Stimulated activated CD8-positive, alpha-beta memory T cell treated with anti-CD3 and anti-CD28 coated beads, Interleukin-4, amount 100 ng/mL, for 1 hour (primary cell): ENCODE data around the gene CLCN2.

Source experiments
- DNase-seq, 2 donors: peaks; one replicate each; pipeline ENCODE4 v3.0.0-alpha.2; 2020; ENCODE audit warnings: low read depth in 2 of 2, low spot score in 1 of 2

CLCN2 gene

DNA sequence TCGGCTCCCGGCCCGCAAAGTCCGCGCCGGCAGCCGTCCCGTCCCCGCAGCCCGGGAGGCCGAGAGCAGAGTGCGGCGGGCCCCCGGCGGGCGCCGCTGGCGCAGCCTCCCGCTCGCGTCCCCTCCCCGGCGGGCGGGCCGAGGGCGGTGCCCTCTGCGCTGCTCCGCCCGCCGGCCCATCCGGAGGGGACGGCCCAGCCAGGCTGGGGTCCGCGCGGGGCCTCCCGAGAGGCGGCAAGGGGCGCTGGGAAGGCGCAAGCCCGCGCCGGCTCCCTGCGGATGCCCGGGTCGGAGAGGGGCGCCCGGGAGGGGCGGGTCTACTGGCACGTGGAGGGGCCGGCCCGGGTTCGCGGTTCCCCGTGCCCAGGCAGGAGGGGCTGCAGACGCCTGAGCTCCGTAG, at the start of gene CLCN2, which contains the start of gene POLR2H:
CLCN2 (minus strand) TSS at position 74 of the 400 bp plus-strand sequence. CDS start 126 bp downstream, outside the sequence.
POLR2H (plus strand) TSS at position 179 of the 400 bp plus-strand sequence. CDS start 1,783 bp downstream, outside the sequence.
- no peak for DNase-seq

- DNase-seq: no peak
These were observed 48.6 kb upstream of the CLCN2 start for GRCh38 chr3:184409946-184410500.

DNA sequence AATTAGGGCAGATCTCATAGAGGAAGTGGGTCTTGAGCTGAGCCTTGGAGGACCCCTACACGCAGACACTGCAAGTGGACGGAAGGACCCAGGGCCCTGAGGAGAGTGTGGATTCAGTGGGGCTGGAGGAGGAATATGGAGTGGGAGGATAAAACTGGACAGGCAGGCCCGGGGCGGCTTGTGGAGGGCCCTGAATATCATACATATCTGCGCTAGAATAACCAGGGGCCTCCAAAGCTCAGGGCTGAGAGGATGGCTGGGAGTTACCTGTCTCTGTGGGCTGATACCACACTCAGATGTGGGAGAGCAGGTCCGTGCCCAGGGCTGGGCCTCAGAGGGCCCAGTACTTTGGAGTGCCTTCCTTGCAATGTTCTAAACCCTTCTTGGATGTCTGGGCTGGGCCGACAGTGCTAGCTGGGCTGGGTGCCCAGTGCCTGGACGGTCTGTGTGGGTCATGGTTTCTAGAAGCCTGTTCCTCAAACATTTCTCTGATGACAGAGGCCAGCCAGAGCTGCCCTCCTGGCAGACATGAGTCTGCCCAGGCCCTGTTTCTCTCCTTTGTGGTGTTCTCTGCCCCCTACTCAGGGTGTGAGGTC, 48.0 kb upstream of the CLCN2 start:
- no peak for DNase-seq

GRCh38 chr3:184405075-184406030, 43.9 kb upstream of the CLCN2 start:
- no peak for DNase-seq

DNA sequence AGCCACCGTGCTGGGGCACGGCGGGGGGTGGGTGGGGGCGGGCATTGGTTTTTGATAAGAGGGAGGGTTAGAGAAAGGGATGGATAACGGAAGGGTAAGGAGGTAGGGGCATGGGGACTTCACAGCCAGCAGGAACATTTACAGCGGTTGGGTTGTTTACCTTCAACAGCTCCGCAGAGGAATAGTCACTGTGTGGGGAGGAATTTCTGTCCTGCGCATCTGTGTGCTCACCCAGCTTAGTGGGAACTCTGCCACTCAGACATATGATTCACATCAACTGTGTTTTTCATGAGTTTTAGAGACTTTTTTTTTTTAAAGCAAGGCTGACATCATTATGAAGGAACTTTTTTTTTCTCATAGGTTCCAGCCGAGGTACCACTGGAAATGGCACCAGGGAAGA, 38.0 kb upstream of the CLCN2 start:
- DNase-seq: no peak

GRCh38 chr3:184395320-184395660, 33.9 kb upstream of the CLCN2 start:
- no peak for DNase-seq

GRCh38 chr3:184391266-184391665, 29.9 kb upstream of the CLCN2 start:
- DNase-seq: no peak

- DNase-seq: no peak
These were observed 28.6 kb upstream of the CLCN2 start for GRCh38 chr3:184389935-184390528.

DNA sequence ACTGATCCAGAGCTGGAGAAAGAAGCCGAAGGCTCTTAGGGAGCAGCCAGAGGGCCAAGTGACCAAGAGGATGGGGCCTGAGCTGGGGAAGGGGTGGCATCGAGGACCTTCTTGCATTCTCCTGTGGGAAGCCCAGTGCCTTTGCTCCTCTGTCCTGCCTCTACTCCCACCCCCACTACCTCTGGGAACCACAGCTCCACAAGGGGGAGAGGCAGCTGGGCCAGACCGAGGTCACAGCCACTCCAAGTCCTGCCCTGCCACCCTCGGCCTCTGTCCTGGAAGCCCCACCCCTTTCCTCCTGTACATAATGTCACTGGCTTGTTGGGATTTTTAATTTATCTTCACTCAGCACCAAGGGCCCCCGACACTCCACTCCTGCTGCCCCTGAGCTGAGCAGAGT, 28.0 kb upstream of the CLCN2 start:
- no peak for DNase-seq

DNA sequence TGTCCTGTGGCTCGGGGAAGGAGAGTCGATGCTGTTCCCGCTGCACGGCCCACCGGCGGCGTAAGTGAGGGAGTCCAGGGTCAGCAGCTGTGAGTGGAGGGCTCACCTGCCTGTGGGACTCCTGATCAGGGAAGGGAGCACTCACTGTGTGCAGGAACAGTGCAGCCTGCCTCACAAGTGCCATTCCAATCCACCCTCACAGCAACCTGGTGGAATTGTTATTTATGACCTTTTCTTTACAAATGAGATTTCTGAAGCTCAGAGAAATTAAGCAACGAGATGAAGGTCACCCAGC, 27.5 kb upstream of the CLCN2 start:
- no peak for DNase-seq

DNA sequence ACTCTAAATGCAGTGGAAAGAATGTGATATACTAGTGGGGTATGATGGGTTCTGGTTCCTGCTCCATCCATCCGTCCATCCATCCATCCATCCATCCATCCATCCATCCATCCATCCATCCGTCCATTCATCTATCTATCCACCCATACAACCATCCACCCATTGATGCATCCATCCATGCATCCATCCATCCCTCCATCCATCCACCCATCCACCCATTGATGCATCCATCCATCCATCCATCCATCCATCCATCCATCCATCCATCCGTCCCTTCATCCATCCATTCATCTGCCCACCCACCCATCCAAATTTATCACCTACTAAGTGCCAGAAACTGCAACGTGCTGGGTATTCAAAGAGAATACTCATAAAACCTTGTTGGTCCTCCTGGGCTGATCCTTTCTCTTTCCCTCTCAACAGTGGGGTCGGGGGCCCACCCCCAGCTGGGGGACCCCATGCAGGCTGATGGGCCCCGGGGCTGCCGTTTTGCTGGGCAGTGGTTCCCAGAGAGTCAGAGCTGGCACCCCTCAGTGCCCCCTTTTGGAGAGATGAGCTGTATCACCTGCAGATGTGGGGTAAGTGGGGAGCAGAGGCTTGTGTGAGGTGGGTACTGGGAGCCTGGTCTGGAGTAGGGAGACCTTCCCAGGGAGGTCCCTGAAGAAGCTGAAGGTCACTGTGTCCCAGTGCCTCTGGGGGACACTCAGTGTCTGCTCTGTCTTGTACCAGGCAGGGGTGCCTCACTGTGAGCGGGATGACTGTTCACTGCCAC, 26.9 kb upstream of the CLCN2 start:
- DNase-seq: no peak

DNA sequence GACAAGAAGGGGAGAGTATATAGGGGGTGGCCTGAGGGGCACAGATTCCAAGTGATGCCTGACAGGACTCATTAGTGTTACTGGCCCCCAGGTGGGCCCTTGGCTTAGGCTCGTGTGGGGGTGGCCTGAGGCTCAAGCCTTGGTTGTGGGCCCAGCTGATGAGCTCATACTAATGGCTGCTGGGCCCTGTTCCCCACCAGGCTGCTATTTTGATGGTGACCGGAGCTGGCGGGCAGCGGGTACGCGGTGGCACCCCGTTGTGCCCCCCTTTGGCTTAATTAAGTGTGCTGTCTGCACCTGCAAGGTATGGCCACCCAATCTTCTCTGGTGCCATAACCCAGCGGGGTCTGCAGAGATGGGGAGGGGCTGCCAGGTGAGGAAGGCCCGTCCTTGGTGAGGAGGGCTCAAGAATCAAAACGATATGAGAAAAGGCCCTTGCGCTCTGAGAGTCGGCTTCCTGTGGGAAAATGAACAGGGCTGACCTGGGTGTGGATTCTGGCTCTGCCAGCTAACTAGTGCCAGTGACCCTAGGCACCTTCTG, 25.8 kb upstream of the CLCN2 start:
- no peak for DNase-seq

DNA sequence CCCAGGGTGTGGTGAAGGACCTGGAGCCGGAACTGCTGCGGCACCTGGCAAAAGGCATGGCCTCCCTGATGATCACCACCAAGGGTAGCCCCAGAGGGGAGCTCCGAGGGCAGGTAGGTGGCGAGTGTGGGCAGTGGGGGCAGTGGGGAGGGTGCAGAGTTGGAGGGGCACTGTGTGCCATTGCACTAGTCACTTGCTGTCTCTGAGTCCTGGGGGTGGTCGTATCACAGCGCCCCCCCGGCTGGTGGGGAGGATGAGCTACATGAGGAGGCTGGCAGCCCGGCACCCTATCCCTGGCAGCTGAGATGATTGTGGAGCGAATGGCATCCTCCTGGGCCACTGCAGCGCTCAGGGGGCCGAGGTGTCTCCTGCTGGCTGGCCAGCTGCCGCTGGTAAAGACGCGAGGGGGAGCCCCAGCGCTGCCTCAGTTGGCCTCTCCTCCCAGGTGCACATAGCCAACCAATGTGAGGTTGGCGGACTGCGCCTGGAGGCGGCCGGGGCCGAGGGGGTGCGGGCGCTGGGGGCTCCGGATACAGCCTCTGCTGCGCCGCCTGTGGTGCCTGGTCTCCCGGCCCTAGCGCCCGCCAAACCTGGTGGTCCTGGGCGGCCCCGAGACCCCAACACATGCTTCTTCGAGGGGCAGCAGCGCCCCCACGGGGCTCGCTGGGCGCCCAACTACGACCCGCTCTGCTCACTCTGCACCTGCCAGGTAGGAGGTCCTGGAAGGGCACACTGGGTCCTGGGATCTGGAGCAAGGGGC, 24.8 kb upstream of the CLCN2 start:
- no peak for DNase-seq

GRCh38 chr3:184384856-184385422, 23.5 kb upstream of the CLCN2 start:
- no peak for DNase-seq

- no peak for DNase-seq
These were observed 22.9 kb upstream of the CLCN2 start for GRCh38 chr3:184384342-184384741.

GRCh38 chr3:184383033-184383740, 21.8 kb upstream of the CLCN2 start:
- DNase-seq: no peak

DNA sequence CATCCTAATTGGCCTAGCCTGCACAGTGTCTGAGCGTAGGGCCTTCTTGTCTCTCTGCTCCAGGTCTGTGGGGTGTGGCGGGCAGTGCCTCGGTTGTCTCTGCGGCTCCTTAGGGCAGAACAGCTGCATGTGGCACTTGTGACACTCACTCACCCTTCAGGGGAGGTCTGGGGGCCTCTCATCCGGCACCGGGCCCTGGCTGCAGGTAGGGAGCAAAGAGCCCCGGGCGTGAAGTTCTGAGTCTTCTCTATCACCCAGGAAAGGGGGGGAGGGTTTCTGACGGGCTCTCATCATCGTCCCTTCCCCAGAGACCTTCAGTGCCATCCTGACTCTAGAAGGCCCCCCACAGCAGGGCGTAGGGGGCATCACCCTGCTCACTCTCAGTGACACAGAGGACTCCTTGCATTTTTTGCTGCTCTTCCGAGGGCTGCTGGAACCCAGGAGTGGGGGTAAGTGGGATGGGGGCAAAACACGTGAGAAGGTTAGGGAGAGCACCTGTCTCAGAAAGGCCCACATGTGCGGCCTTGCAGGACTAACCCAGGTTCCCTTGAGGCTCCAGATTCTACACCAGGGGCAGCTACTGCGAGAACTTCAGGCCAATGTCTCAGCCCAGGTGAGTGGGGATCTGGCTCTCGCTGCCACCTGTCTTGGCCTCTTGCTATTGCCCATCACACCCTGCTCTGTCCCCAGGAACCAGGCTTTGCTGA, 21.1 kb upstream of the CLCN2 start:
- DNase-seq: no peak
